Lower leg skin (tissue), 3 donors: Measurements from ENCODE around the gene CNTNAP1.
"Not testable (repeated sequence)": the region's sequence is repeated elsewhere in the genome, so short reads cannot be mapped to it uniquely, and the experiment has no call there.

Experiments
- CTCF ChIP-seq, 3 donors: fragments of 450-650 bp; IDR thresholded peaks; one replicate each; pipeline ENCODE4 v1.5.1; 2016; ENCODE audit warnings: antibody characterized with exemption in 3 of 3, mild to moderate bottlenecking in 3 of 3, moderate library complexity in 2 of 3
- POLR2A ChIP-seq, 2 donors: fragments of 450-650 bp; IDR thresholded peaks; one replicate each; pipeline ENCODE4 v1.6.1; 2016 to 2017; ENCODE audit warnings: antibody characterized with exemption in 2 of 2, mild to moderate bottlenecking in 1 of 2, moderate library complexity in 1 of 2

- not testable (repeated sequence) for TF ChIP-seq CTCF, POLR2A (IDR thresholded peaks at IDR 0.05)
Observed at GRCh38 chr17:42666126-42666525, 16.2 kb upstream of the CNTNAP1 start.
